ENCODE data around the gene CALCOCO1.

The CALCOCO1 gene

DNA sequence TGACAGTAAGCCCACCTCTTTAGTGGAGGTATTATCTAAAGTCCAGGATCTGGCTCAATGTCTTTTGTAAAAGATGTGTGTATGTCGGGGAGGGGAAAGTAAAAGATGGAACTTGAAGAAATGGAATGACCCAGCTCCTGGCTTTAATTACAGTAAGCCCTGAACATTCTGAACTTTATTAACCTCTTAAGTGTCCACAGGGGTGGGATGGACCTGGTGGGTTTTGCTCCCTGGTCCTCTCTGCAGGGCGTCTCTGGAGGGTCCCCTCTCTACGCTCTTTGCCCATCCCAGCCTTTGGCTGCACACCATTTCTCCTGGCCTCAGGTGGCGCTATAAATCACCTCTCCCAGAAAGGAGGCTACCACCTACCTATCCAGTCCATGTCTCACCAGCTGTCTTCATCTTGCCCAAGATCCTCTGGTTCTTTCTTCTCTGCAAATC, 28.2 kb upstream of the CALCOCO1 start:
- Histone ChIP-seq H3K9me2 (replicated peaks; ENCODE audit: low read depth, low read length) (no peaks in the 10 kb centered on the region), H3K9ac (ENCODE audit: low read depth, low read length, poor library complexity, severe bottlenecking) (peak overlapping the region; percentile 63)

DNA sequence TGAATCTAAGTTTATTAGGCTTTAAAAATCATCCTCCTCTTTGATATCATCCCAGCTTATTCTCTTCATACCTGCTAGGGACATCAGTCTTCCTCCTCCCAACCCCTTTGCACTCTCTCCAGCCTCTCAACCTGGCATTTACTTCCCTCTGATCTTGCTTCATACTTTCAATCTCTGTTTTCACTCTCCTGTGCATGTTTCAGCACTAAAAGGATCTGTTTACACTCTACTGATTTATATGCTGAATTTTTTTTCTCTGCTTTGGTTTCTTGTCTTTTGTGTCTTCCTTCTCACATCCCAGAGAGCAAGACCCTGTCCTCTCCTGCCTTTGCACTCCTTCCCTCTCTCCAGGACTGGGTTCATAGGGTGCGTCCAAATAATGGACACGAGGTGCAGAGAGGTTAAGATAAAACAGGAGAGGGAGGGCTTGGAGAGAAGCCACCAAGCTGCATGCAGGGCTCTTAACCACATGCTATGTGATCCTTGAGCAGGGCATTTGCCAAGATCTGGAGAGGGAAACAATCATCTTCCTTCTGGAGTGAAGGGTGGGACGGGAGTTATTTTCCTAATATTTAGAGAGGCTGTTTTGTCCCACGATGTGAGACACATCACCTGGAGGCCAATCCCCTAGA, 27.5 kb upstream of the CALCOCO1 start:
- Histone ChIP-seq H3K36me3 (ENCODE audit: insufficient read depth, low read length) (no peaks in the 10 kb centered on the region), H3K9me2 (replicated peaks; ENCODE audit: low read depth, low read length) (no peaks in the 10 kb centered on the region), H3K9me3 (ENCODE audit: insufficient read depth, low read depth, low read length) (no peaks in the 10 kb centered on the region), H3K27me3 (ENCODE audit: insufficient read depth, low read length, poor library complexity, severe bottlenecking) (no peaks in the 10 kb centered on the region), H4K20me1 (ENCODE audit: insufficient read depth, low read length, poor library complexity, severe bottlenecking) (no peaks in the 10 kb centered on the region), H3K79me2 (ENCODE audit: insufficient read depth, low read length) (no peaks in the 10 kb centered on the region), H3K4me1 (ENCODE audit: insufficient read depth, low read length, poor library complexity, severe bottlenecking) (peaks cover 53% of the 10 kb centered on the region), H2AFZ (ENCODE audit: low read length) (peak overlapping the region; percentile 23; the same call in 1 of the 2 replicates), H3K9ac (ENCODE audit: low read depth, low read length, poor library complexity, severe bottlenecking) (peak overlapping the region; percentile 63), H3F3A (ENCODE audit: low read depth) (no peaks in the 10 kb centered on the region), H3K4me3 (ENCODE audit: low read length, poor library complexity, severe bottlenecking) (peak overlapping the region; percentile 73), H3K4me2 (ENCODE audit: low read depth, low read length, poor library complexity, severe bottlenecking) (peak overlapping the region; percentile 88)
- TF ChIP-seq, protein P1, sequence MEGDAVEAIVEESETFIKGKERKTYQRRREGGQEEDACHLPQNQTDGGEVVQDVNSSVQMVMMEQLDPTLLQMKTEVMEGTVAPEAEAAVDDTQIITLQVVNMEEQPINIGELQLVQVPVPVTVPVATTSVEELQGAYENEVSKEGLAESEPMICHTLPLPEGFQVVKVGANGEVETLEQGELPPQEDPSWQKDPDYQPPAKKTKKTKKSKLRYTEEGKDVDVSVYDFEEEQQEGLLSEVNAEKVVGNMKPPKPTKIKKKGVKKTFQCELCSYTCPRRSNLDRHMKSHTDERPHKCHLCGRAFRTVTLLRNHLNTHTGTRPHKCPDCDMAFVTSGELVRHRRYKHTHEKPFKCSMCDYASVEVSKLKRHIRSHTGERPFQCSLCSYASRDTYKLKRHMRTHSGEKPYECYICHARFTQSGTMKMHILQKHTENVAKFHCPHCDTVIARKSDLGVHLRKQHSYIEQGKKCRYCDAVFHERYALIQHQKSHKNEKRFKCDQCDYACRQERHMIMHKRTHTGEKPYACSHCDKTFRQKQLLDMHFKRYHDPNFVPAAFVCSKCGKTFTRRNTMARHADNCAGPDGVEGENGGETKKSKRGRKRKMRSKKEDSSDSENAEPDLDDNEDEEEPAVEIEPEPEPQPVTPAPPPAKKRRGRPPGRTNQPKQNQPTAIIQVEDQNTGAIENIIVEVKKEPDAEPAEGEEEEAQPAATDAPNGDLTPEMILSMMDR (conservative IDR thresholded peaks at IDR 0.05; ENCODE audit: low read length) = no peak
- TF ChIP-seq EZH2phosphoT487 (IDR thresholded peaks at IDR 0.05; ENCODE audit: borderline replicate concordance) = no peak

More for the DNA sequence above, 28.2 kb upstream of the CALCOCO1 start:
- Histone ChIP-seq H3K79me2 (ENCODE audit: insufficient read depth, low read length) (no peaks in the 10 kb centered on the region), H3K9me3 (ENCODE audit: insufficient read depth, low read depth, low read length) (no peaks in the 10 kb centered on the region), H2AFZ (ENCODE audit: low read length) (no peak overlapping the region; the same call in 1 of the 2 replicates), H3K4me3 (ENCODE audit: low read length, poor library complexity, severe bottlenecking) (peak overlapping the region; percentile 73), H4K20me1 (ENCODE audit: insufficient read depth, low read length, poor library complexity, severe bottlenecking) (no peaks in the 10 kb centered on the region), H3K4me1 (ENCODE audit: insufficient read depth, low read length, poor library complexity, severe bottlenecking) (peaks cover 53% of the 10 kb centered on the region), H3K36me3 (ENCODE audit: insufficient read depth, low read length) (no peaks in the 10 kb centered on the region), H3K27me3 (ENCODE audit: insufficient read depth, low read length, poor library complexity, severe bottlenecking) (no peaks in the 10 kb centered on the region), H3K4me2 (ENCODE audit: low read depth, low read length, poor library complexity, severe bottlenecking) (peak overlapping the region; percentile 88), H3F3A (ENCODE audit: low read depth) (no peaks in the 10 kb centered on the region)
- TF ChIP-seq, protein P1 (conservative IDR thresholded peaks at IDR 0.05; ENCODE audit: low read length) = peak; percentile 64
- TF ChIP-seq EZH2phosphoT487 (IDR thresholded peaks at IDR 0.05; ENCODE audit: borderline replicate concordance) = no peak

DNA sequence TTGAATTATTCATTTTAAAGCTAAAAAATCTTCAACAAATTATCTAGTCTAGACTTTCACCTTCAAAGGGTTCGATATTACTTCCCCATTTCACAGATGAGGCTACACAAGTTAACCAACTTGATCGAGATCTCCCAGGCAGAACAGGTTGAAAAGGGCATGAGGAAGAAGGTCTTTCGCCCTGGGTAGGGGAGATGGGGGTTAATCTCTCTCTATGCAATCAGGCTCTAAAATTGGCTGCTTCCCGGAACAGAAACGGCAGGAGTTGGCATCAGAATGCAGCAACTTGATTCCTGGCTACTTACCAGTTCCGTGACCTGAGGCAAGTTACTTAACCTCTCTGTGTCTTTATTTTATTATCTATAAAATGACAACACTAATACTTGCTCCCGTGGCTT, 26.9 kb upstream of the CALCOCO1 start:
- H2AFZ ChIP-seq (ENCODE audit: low read length) = no peak overlapping the region
- H3K9me3 ChIP-seq (ENCODE audit: insufficient read depth, low read depth, low read length) = no peaks in the 10 kb centered on the region
- H3K79me2 ChIP-seq (ENCODE audit: insufficient read depth, low read length) = no peaks in the 10 kb centered on the region
- no peaks in the 10 kb centered on the region for H3K36me3 ChIP-seq (ENCODE audit: insufficient read depth, low read length)
- H3K9me2 ChIP-seq (replicated peaks; ENCODE audit: low read depth, low read length) = no peaks in the 10 kb centered on the region
- no peak overlapping the region for H3K9ac ChIP-seq (ENCODE audit: low read depth, low read length, poor library complexity, severe bottlenecking)
- no peaks in the 10 kb centered on the region for H3K27me3 ChIP-seq (ENCODE audit: insufficient read depth, low read length, poor library complexity, severe bottlenecking)
- peaks cover 53% of the 10 kb centered on the region for H3K4me1 ChIP-seq (ENCODE audit: insufficient read depth, low read length, poor library complexity, severe bottlenecking)
- peak overlapping the region; percentile 88 for H3K4me2 ChIP-seq (ENCODE audit: low read depth, low read length, poor library complexity, severe bottlenecking)
- no peaks in the 10 kb centered on the region for H3F3A ChIP-seq (ENCODE audit: low read depth)
- TF ChIP-seq, protein P1 (conservative IDR thresholded peaks at IDR 0.05; ENCODE audit: low read length) = no peak
- no peak for TF ChIP-seq EZH2phosphoT487 (IDR thresholded peaks at IDR 0.05; ENCODE audit: borderline replicate concordance)
- no peak overlapping the region for H3K4me3 ChIP-seq (ENCODE audit: low read length, poor library complexity, severe bottlenecking)
- no peaks in the 10 kb centered on the region for H4K20me1 ChIP-seq (ENCODE audit: insufficient read depth, low read length, poor library complexity, severe bottlenecking)
